Measurements from ENCODE around the gene CELF4. TPM values are rescaled to one million over a fixed set of nuclear protein-coding genes. Genes with fewer than 3 reads are reported as not detected.
A peak's percentile ranks its signal among the peaks of the same experiment; 100 is the strongest.

Gene CELF4
- total RNA-seq, 2 experiments from 2014 or later = not detected

DNA sequence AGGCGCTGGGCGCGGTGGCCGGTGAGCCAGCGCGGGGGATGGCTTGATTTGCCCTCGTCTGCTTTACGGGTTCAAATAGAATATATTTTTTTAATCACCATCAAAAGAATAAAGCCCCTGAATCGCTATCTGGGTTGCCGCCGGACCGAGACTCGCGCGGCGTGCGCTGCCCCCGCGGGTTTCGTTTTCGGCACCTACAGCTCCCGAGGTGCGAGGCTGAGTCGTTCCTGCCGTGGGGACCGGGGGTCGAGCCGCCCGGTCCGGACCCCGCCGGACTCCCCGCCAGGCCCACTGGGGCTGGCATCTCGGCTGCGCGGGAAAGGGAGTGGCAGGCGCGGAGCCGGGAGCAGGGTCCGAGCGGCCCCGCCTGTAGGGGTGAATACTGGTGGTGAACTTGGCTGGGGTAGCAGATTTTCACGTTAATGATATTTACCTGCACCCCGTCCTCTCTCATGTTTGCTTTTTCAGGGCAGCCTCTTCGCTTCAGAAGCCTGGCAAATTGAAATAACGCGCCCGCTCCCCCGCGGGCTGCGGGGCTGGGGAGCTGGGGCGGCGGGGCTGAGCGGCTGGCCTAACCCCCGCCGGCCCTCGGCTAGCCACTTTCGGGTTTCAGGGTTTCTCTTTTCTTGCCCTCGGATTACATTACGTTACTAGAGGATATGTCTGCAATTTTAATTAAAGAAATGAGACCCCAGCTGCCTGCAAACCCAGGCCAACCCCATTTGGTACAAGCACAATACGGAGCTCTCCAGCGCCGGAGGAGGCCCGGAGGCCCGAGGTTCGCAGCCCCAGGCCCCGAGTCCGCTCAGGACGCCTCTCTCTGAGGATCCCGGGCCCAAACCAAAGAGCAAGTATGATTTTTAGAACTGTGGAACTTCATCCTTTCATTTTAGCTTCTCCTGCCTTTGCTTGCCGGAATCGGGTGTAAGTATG lies 1.7 kb upstream of the CELF4 start:
- Mint-ChIP-seq H3K36me3 (ENCODE audit: low read depth) (no peaks in the 10 kb centered on the region), H3K4me1 (peaks cover 12% of the 10 kb centered on the region), H3K27ac (no peak overlapping the region), H3K4me3 (no peak overlapping the region), H3K9me3 (no peaks in the 10 kb centered on the region), H3K27me3 (peaks cover 65% of the 10 kb centered on the region)
- CTCF ChIA-PET = no interaction called here
- POLR2A ChIA-PET = no interaction called here
- DNase-seq = no peak

DNA sequence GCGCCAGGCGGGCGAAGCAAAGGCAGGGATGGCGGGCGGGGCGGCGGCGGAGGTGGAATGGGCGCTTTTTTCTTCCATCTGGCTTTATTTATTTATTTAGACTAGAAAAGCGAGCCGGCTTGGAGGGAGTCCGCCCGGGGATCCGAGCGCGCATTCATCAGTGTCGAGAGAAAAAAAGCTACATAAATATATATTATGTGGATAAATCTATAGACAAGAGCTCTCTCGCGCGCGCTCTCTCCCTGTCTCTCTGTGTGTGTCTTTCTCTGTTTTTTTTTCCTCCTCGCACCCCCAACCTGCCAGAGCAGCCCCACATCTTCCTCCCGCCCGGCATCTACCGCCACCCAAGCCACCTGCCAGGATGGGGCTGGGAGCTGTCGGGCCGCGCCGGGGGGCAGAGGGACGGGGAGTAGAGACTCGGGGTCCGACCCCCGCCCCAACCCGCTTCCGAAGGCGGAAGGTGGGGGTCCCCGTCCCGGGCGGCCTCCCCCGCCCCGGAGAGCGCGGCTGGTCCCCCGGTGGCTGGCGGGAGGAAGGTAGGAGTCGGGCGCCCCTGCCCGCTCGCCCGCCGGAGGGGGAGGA lies 972 bp upstream of the CELF4 start:
- Mint-ChIP-seq H3K9me3 (no peaks in the 10 kb centered on the region), H3K4me1 (peaks cover 12% of the 10 kb centered on the region), H3K27me3 (peaks cover 69% of the 10 kb centered on the region), H3K27ac (no peak overlapping the region), H3K4me3 (peak overlapping the region; percentile 20), H3K36me3 (ENCODE audit: low read depth) (no peaks in the 10 kb centered on the region)
- ChIA-PET POLR2A (no interaction called here), CTCF (no interaction called here)
- DNase-seq = no peak

DNA sequence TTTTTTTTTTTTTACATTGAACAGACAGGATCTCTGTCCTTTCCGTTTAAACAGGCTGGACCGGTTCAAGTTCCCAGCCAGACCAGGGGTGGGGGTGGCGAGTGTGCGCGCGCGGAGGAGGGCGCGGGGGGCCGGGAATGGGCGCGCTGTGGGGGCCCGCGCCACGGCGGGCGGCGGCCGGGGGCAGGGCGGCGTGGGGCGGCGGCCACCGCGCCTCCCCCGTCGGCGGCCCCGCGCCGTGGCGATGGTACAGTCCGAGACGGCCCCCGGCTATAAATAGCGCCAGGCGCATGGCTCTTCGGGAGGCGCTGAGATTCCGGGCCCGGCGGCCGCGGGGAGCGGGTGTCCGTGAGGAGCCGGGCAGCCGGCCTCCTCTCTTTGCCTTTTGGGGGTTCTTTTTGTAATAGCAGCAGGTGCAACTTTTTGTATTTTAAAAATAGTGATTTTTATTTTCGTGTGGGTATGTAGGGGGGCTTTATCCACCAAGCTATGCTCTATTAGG lies 430 bp upstream of the CELF4 start:
- H3K4me1 Mint-ChIP-seq = peaks cover 12% of the 10 kb centered on the region
- CTCF ChIA-PET = no interaction called here
- POLR2A ChIA-PET = no interaction called here
- H3K4me3 Mint-ChIP-seq = no peak overlapping the region
- no peaks in the 10 kb centered on the region for H3K36me3 Mint-ChIP-seq (ENCODE audit: low read depth)
- H3K27me3 Mint-ChIP-seq = peaks cover 69% of the 10 kb centered on the region
- DNase-seq = no peak
- no peak overlapping the region for H3K27ac Mint-ChIP-seq
- no peaks in the 10 kb centered on the region for H3K9me3 Mint-ChIP-seq

DNA sequence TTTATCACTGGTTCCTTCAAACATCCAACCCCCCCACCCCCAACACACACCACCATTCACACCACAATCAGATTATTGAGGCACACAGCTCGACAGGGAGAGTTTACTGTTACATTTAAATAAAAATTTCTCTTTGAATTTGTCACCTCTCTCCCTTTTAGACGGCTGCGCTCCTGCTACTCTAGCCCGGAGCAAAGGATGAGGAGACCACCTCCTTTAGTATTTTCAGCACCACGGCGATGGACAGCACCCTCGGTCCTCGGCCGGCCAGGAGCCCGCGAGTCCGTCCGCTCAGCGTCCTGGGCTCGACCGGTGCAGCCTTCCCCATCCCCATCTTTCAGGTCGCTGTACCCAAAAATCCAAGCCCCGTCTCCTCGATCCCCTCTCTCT lies 892 bp downstream of the CELF4 start:
- no peaks in the 10 kb centered on the region for H3K9me3 Mint-ChIP-seq
- ChIA-PET POLR2A (no interaction called here), CTCF (no interaction called here)
- H3K27me3 Mint-ChIP-seq = peaks cover 63% of the 10 kb centered on the region
- no peak overlapping the region for H3K4me3 Mint-ChIP-seq
- no peak overlapping the region for H3K27ac Mint-ChIP-seq
- peak; percentile 13 for DNase-seq
- H3K36me3 Mint-ChIP-seq (ENCODE audit: low read depth) = no peaks in the 10 kb centered on the region
- H3K4me1 Mint-ChIP-seq = peaks cover 12% of the 10 kb centered on the region

DNA sequence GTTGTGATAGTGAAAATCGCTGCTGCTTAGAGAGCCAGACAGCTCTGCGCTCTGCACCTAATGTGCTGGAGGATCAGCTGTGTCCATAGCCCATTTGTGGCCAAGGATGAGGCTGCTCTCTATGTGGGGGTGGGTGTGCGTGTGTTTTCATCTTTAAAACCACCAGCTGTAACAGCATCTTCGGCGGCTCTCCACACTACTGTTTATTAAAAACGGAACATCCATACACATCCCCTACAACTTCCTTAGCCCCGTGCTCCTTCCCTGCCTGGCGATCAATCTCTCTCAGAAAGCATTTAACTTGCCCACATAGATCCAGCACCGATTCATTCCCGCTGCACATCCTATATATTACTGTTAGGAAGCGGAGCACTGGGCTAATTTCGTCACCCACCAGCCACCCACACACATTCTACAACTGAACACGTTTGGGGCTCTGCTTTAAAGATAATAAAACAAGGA lies 1.6 kb downstream of the CELF4 start:
- POLR2A ChIA-PET = no interaction called here
- no peaks in the 10 kb centered on the region for H3K36me3 Mint-ChIP-seq (ENCODE audit: low read depth)
- CTCF ChIA-PET = no interaction called here
- peaks cover 55% of the 10 kb centered on the region for H3K27me3 Mint-ChIP-seq
- no peak overlapping the region for H3K4me3 Mint-ChIP-seq
- DNase-seq = no peak
- no peaks in the 10 kb centered on the region for H3K9me3 Mint-ChIP-seq
- peaks cover 12% of the 10 kb centered on the region for H3K4me1 Mint-ChIP-seq
- no peak overlapping the region for H3K27ac Mint-ChIP-seq

DNA sequence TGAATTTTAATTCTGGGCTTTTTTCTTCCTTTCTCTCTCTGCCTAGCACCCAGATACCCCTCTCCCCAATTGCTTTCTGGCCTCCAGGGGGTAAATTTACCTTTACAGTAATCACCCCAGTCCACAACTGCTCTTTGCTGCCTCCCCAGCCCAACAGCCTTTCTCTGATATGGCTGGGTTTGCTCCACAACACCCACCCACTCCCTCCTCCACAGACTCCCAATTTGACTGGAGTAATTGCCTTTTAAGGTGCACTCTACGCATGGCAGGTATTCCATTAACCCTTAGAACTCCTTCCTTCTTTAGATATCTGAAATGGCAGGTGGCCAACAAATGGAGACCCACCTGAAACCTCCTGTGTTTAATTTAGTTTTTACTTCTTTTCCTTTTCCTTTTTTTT lies 3.6 kb downstream of the CELF4 start:
- Mint-ChIP-seq H3K4me3 (no peak overlapping the region), H3K4me1 (peaks cover 9% of the 10 kb centered on the region), H3K27ac (no peak overlapping the region), H3K36me3 (ENCODE audit: low read depth) (no peaks in the 10 kb centered on the region), H3K9me3 (no peaks in the 10 kb centered on the region), H3K27me3 (peaks cover 42% of the 10 kb centered on the region)
- POLR2A ChIA-PET = no interaction called here
- CTCF ChIA-PET = no interaction called here
- no peak for DNase-seq

DNA sequence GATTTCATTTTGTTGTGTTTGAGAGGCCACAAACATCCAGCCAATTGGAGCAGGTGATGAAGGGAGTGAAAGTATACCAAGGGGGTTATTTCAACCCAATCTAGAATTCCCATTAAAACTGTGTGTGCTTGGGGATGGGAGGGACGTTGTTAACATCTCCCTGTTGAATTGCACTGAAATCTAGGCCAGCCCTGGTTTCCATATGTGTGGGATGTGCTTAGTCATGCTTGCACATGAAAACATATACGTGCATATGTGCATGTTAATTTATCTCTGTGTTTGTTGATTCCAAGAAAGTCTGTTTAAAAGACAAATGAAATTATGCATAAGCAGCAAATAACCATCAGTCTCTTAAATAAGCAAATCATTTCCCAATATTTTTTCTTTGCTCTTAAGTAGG lies 5.6 kb downstream of the CELF4 start:
- CTCF ChIA-PET = no interaction called here
- H3K36me3 Mint-ChIP-seq (ENCODE audit: low read depth) = no peaks in the 10 kb centered on the region
- H3K4me1 Mint-ChIP-seq = peaks cover 2% of the 10 kb centered on the region
- H3K27ac Mint-ChIP-seq = no peak overlapping the region
- H3K27me3 Mint-ChIP-seq = peaks cover 28% of the 10 kb centered on the region
- DNase-seq = no peak
- POLR2A ChIA-PET = no interaction called here
- no peaks in the 10 kb centered on the region for H3K9me3 Mint-ChIP-seq
- H3K4me3 Mint-ChIP-seq = no peak overlapping the region

DNA sequence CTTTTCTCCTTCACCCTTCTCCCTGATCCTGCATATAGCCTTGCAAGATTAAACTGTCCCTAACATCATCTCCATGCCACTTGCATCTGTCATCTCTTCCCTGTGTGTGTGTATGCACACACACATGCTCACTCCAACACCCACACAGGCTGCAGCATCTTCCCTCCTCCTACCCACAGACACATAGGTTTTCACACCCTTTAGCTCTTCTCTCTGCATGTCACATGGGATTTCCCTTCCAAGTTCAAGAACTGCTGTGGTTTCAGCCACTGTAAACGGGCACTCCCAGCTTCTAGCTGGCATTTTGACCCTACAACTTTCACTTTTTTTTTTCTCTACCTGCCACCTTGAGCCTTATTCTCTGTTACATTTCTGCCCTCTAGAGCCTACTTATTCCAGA lies 6.4 kb downstream of the CELF4 start:
- DNase-seq = no peak
- H3K27ac Mint-ChIP-seq = no peak overlapping the region
- CTCF ChIA-PET = no interaction called here
- H3K4me3 Mint-ChIP-seq = no peak overlapping the region
- POLR2A ChIA-PET = no interaction called here
- H3K27me3 Mint-ChIP-seq = peaks cover 20% of the 10 kb centered on the region
- H3K9me3 Mint-ChIP-seq = no peaks in the 10 kb centered on the region
- H3K4me1 Mint-ChIP-seq = no peaks in the 10 kb centered on the region
- H3K36me3 Mint-ChIP-seq (ENCODE audit: low read depth) = no peaks in the 10 kb centered on the region

DNA sequence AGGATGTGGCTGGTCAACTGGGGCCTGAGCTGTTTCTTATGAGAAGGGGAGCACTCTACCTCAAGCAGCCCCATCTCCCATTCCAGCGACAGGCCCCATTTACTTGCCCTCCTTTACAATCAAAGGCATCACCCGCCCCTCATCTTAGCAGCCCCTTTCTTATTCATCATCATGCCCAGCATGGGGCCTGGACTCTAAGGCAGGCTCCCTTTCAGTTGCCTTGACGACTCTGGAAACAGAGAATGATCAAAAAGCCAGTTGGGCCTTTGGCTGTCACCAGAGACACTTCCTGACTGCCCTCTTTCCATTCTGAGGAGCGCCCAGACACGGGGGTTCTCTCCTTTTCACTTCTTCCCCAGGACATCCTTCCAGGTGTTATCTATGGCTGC lies 11.2 kb downstream of the CELF4 start:
- no peak overlapping the region for H3K27ac Mint-ChIP-seq
- no peaks in the 10 kb centered on the region for H3K9me3 Mint-ChIP-seq
- H3K4me1 Mint-ChIP-seq = no peaks in the 10 kb centered on the region
- no peaks in the 10 kb centered on the region for H3K27me3 Mint-ChIP-seq
- ChIA-PET CTCF (no interaction called here), POLR2A (no interaction called here)
- no peaks in the 10 kb centered on the region for H3K36me3 Mint-ChIP-seq (ENCODE audit: low read depth)
- no peak overlapping the region for H3K4me3 Mint-ChIP-seq
- no peak for DNase-seq

DNA sequence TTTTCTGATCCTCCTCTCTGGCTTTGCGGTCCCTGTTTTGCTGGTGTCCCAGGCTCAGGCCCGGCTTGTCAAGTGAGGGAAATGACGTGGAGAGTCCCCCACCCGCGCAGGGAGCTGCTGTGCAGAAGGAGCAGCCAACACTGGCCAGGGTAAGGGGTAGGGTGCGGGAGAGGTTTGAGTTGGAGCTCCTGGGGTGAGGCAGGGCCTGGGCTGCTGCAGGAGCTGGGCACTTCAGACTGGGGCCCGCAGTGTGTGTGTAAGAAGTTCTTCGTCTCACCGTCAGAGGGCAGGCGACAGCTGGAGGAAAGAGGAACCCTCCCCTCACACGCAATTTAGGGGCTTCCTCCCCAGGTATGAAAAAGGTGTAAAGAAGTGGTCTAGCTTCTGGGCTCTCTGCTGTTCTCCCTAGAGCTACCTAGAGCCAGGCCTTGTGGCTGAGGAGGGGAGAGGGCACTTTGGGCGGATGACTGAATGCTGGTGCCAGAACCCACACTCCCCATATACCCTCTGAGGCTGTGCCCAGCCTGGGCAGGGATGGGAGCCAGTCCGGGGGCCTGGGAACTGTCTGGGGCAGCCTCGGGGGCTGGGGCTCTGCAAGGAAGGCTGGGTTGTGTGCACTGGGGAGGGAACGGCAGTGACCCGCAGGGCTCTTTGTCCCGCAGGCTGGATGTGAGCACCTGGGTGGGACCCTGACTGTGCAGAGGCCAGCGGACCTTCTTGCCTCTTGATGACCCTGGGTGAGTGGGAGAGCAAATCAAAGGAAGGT lies 11.8 kb downstream of the CELF4 start:
- Mint-ChIP-seq H3K27me3 (no peaks in the 10 kb centered on the region), H3K4me1 (no peaks in the 10 kb centered on the region), H3K4me3 (no peak overlapping the region), H3K27ac (no peak overlapping the region), H3K9me3 (no peaks in the 10 kb centered on the region), H3K36me3 (ENCODE audit: low read depth) (no peaks in the 10 kb centered on the region)
- ChIA-PET CTCF (no interaction called here), POLR2A (no interaction called here)
- DNase-seq = no peak

DNA sequence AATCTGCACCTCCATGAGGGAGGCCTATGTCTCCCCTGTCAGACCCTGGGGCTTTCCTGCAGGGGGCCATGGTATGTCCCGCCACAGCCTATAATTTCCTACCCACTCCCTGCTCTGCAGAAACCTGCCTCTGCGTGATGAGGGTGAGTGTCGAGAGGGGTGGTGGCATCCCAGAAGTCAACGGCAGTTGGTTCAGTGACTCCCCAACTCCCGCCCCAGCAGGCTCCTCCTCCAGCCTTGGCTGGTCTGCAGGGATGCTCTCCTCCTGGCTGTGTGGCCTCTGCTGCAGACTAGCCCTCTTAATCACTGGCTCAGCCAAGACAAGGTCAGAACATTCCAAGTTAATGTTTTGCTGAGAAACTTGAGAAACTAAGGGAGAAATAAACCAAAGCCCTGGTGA lies 13.3 kb downstream of the CELF4 start:
- H3K27ac Mint-ChIP-seq = no peak overlapping the region
- H3K9me3 Mint-ChIP-seq = no peaks in the 10 kb centered on the region
- DNase-seq = no peak

DNA sequence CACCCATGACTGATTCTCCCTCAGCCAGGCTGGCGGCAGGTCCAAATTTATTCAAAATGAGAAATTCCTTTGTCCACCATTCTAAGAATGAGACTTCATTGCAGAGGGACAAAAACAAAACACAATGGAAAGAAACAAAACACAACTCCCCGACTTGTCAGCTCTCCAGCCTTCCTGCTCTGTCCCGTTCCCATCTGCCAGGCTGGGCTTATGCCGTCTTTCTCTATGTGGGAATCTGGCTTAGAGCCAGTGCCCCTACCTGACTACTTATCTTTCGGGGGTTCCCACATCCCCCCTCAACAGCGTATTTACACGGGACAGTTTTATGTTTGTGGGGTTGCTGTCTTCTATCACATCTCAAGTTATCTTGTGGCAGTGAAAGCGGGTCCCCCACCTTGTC lies 13.8 kb downstream of the CELF4 start:
- Mint-ChIP-seq H3K4me3 (no peak overlapping the region), H3K27ac (no peak overlapping the region), H3K27me3 (no peaks in the 10 kb centered on the region), H3K9me3 (no peaks in the 10 kb centered on the region), H3K36me3 (ENCODE audit: low read depth) (no peaks in the 10 kb centered on the region), H3K4me1 (no peaks in the 10 kb centered on the region)
- no peak for DNase-seq
- ChIA-PET CTCF (no interaction called here), POLR2A (no interaction called here)

More for the DNA sequence above, 13.3 kb downstream of the CELF4 start:
- Mint-ChIP-seq H3K36me3 (ENCODE audit: low read depth) (no peaks in the 10 kb centered on the region), H3K4me1 (no peaks in the 10 kb centered on the region), H3K27me3 (no peaks in the 10 kb centered on the region), H3K4me3 (no peak overlapping the region)
- ChIA-PET POLR2A (no interaction called here), CTCF (no interaction called here)

DNA sequence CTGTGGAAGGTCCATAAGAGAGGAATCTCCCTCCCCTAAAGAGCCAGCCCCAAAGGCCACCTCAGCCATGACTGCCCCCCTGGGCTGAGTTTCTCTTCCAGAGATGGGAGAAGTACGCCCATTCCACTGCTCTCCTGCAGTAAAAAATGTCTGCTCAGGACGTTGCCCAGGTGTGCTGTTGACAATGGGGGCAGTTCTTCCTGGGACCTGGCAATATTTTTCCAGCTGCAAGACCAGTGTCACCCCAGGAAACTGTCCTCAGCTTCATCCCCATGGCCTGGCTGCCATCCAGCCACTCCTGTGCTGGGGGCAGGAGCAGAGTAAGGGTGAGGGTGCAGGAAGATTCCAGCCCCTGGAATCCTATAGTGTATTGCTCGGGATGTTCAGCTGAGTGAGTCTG lies 14.3 kb downstream of the CELF4 start:
- ChIA-PET CTCF (no interaction called here), POLR2A (no interaction called here)
- no peaks in the 10 kb centered on the region for H3K9me3 Mint-ChIP-seq
- no peak overlapping the region for H3K27ac Mint-ChIP-seq
- DNase-seq = no peak
- H3K4me1 Mint-ChIP-seq = no peaks in the 10 kb centered on the region
- H3K4me3 Mint-ChIP-seq = no peak overlapping the region
- H3K36me3 Mint-ChIP-seq (ENCODE audit: low read depth) = no peaks in the 10 kb centered on the region
- no peaks in the 10 kb centered on the region for H3K27me3 Mint-ChIP-seq

All from activated CD4-positive, alpha-beta T cell treated with anti-CD3 and anti-CD28 coated beads, Interleukin-2, amount 10 ng/mL, durations not matched to agents 7 days and 5 days (primary cell).